Lung (tissue), 12 donors: ENCODE results near the gene RPS19BP1. TPM values are rescaled to one million over a fixed set of nuclear protein-coding genes. Genes with fewer than 3 reads are reported as not detected.

Experiments used
- ATAC-seq: fragments of 200-7000 bp; cut with Tn5 transposase; one replicate; pipeline ENCODE4 v1.9.1; 2020; ENCODE audit warnings: moderate number of reproducible peaks; ENCODE audit not compliant: insufficient read depth, low FRiP score
- DNase-seq, 3 donors: peaks; one replicate each; pipeline ENCODE4 v3.0.0-alpha.2; 2013 to 2017
- H3K27ac ChIP-seq, 2 donors: one replicate each; pipeline ENCODE4 v1.5.1; 2013; ENCODE audit warnings: mild to moderate bottlenecking in 2 of 2, moderate library complexity in 2 of 2, control low read depth in 1 of 2, inconsistent platforms in 1 of 2, low read depth in 1 of 2, low read length in 1 of 2
- H3K27me3 ChIP-seq, 3 donors: one replicate each; pipeline ENCODE4 v1.5.1; 2013; ENCODE audit warnings: low read length in 2 of 3; ENCODE audit not compliant: control insufficient read depth in 3 of 3, insufficient read depth in 3 of 3
- H3K36me3 ChIP-seq, 4 donors: one replicate each; pipeline ENCODE4 v1.5.1; 2013; ENCODE audit warnings: low read length in 4 of 4, mild to moderate bottlenecking in 1 of 4, moderate library complexity in 1 of 4; ENCODE audit not compliant: control insufficient read depth in 4 of 4, insufficient read depth in 4 of 4
- H3K4me1 ChIP-seq, 5 donors: one replicate each; pipeline ENCODE4 v1.5.1; 2013; ENCODE audit warnings: low read length in 5 of 5, mild to moderate bottlenecking in 2 of 5, moderate library complexity in 1 of 5; ENCODE audit not compliant: control insufficient read depth in 5 of 5, insufficient read depth in 5 of 5
- H3K4me3 ChIP-seq: one replicate; pipeline ENCODE4 v1.5.1; 2013; ENCODE audit warnings: mild to moderate bottlenecking, control low read depth, moderate library complexity
- H3K9ac ChIP-seq, 2 donors: one replicate each; pipeline ENCODE4 v1.5.1; 2013; ENCODE audit warnings: low read length in 2 of 2, control low read depth in 1 of 2; ENCODE audit not compliant: insufficient read depth in 1 of 2
- H3K9me3 ChIP-seq, 4 donors: one replicate each; pipeline ENCODE4 v1.5.1; 2013; ENCODE audit warnings: low read length in 3 of 4, mild to moderate bottlenecking in 1 of 4, moderate library complexity in 1 of 4; ENCODE audit not compliant: control insufficient read depth in 4 of 4, insufficient read depth in 3 of 4
- CTCF ChIP-seq: IDR thresholded peaks from 2 replicates; pipeline ENCODE4 v1.5.1; 2012; ENCODE audit warnings: mild to moderate bottlenecking; ENCODE audit errors: control extremely low read depth, extremely low read depth
- WGBS, 2 donors: extraction: QIAGEN DNeasy Blood & Tissue Kit; methylation state at CpG; one replicate each; pipeline ENCODE4 v1.1.7; 2013; 5-methylcytosine and 5-hydroxymethylcytosine counted together
- polyA plus RNA-seq, 2 donors: library from polyadenylated mRNA; stranded (reverse); fragments of 200-250 nt; gene quantifications; one replicate each; pipeline ENCODE4 v1.2.1, GENCODE V29; 2013
- total RNA-seq, 2 donors: library from RNA; depleted of rRNA in 1 of 2; stranded (reverse); fragments of >200 nt in 1 of 2; gene quantifications; one replicate each; pipeline ENCODE4 v1.2.1, GENCODE V29; 2014 to 2021
- donor health status: control.
- donor health status: control.
- donor health status: Bipolar disorder and iron deficiency.
- donor health status: healthy.
- donor health status: DM: yes; HTN: yes; CAD: no.

The RPS19BP1 gene
- total and polyA plus RNA-seq, 4 donors, result 50.0 to 199 (median 135) TPM

GRCh38 chr22:39575552-39575825, 42.9 kb upstream of the RPS19BP1 start:
- 92 to 93% methylated on average over 2 of the region's 2 CpGs for WGBS, 2 donors
- no peak for DNase-seq
- H3K27me3 ChIP-seq, result peaks cover 0 to 9% (median 0%) of the 10 kb centered on the region in 3 donors
- no peaks in the 10 kb centered on the region for H3K36me3 ChIP-seq
- H3K4me1 ChIP-seq, result no peaks in the 10 kb centered on the region
- no peak overlapping the region for H3K9ac ChIP-seq
- H3K4me3 ChIP-seq, result no peak overlapping the region
- TF ChIP-seq CTCF, result no peak
- ATAC-seq, result no peak
- no peaks in the 10 kb centered on the region for H3K9me3 ChIP-seq
- H3K27ac ChIP-seq, result no peak overlapping the region

GRCh38 chr22:39574779-39575551, 42.4 kb upstream of the RPS19BP1 start:
- ATAC-seq (no peak), DNase-seq (no peak)
- H3K27me3 ChIP-seq, result peaks cover 0 to 9% (median 0%) of the 10 kb centered on the region in 3 donors
- H3K36me3 ChIP-seq, result no peaks in the 10 kb centered on the region
- H3K9ac ChIP-seq, result no peak overlapping the region
- WGBS, 2 donors, result 80 to 85% methylated on average over 14 of the region's 14 CpGs
- TF ChIP-seq CTCF, result no peak
- no peaks in the 10 kb centered on the region for H3K9me3 ChIP-seq
- no peak overlapping the region for H3K4me3 ChIP-seq
- no peaks in the 10 kb centered on the region for H3K4me1 ChIP-seq
- no peak overlapping the region for H3K27ac ChIP-seq

GRCh38 chr22:39571538-39571937, 39.0 kb upstream of the RPS19BP1 start:
- ATAC-seq, result no peak
- no peak overlapping the region for H3K27ac ChIP-seq
- WGBS, 2 donors, result 57 to 82% methylated on average over 1 of the region's 1 CpG

More at GRCh38 chr22:39571538-39571937, 39.0 kb upstream of the RPS19BP1 start:
- H3K9me3 ChIP-seq, result no peaks in the 10 kb centered on the region
- DNase-seq, result no peak
- no peaks in the 10 kb centered on the region for H3K36me3 ChIP-seq
- H3K4me3 ChIP-seq, result no peak overlapping the region
- no peaks in the 10 kb centered on the region for H3K4me1 ChIP-seq
- H3K27me3 ChIP-seq, result peaks cover 0 to 2% (median 0%) of the 10 kb centered on the region in 3 donors
- no peak overlapping the region for H3K9ac ChIP-seq
- no peak for TF ChIP-seq CTCF
